Measurements from ENCODE around the gene SGCA. TPM values are rescaled to one million over a fixed set of nuclear protein-coding genes. Genes with fewer than 3 reads are reported as not detected.

The SGCA gene
- total and polyA plus RNA-seq, 2 of the 8 experiments (the other 6 are each of a cell fraction or from before 2014, with no cell fraction given), result 0.12 TPM; not detected in 1

DNA sequence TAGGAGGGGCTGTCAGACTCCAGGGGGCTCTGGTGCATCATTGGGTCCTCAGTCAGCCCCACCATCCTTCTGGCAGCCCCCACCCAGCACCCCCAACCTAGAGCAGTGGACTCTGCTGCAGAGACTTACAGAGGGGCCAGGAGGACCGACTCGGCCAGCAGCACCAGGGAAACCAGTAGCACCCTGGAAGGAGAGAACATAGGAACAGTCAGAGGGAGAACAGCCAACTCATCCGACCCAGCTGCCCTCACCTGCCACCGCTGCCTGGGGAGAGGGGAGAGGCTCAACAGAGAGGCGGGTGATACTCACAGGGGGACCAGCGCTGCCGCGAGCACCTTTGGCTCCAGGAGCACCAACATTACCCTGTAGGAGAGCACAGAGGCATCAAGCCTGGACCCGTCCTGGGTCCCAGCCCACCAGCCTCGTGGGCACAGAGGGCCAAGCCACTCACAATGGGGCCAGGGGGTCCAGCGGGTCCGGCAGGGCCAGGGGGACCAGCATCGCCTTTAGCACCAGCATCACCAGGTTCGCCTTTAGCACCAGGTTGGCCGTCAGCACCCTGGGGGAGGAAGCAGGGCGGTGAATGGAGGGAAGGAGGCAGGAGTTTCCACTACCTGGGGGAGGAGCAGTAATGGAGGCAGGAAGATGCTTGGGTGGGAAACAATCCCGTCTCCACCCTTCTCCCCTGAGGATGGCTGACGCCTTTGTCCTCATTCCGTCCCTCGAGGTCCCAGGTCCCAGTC is 23.9 kb downstream of the SGCA start:
- WGBS, 2 experiments (ENCODE audit: extremely low coverage in 1 of 2, insufficient coverage in 1 of 2, insufficient read length in 1 of 2, insufficient replicate concordance in 2 of 2, low coverage in 1 of 2, low lambda C conversion rate in 2 of 2, missing lambda C conversion rate in 1 of 2), result 88% methylated on average over 16 of the region's 20 CpGs; no CpG with 5 or more reads in 1 of the 2 experiments
- Histone ChIP-seq H3K56ac (replicated peaks; ENCODE audit: insufficient read length, low read depth, low read length) (no peak overlapping the region), H4K8ac (ENCODE audit: extremely low read depth, insufficient read depth, low read length) (no peak overlapping the region), H2BK120ac (replicated peaks; ENCODE audit: low read depth, low read length) (no peak overlapping the region), H3K23me2 (ENCODE audit: low read depth, low read length) (no peaks in the 10 kb centered on the region), H2AFZ (ENCODE audit: low read length) (no peak overlapping the region), H2BK12ac (ENCODE audit: low read depth, low read length) (no peak overlapping the region), H3K4me1 (replicated peaks in 1 of 4; ENCODE audit: control insufficient read depth in 3 of 4, insufficient read depth in 4 of 4, low read length in 3 of 4) (peaks cover 0 to 2% (median under 1%) of the 10 kb centered on the region in 4 experiments; a peak in 4 of 7 replicates), H3K9ac (replicated peaks in 1 of 4; ENCODE audit: extremely low read depth in 1 of 4, low read depth in 3 of 4, low read length in 3 of 4) (no peak overlapping the region), H3K27ac (ENCODE audit: low read depth, low read length) (no peak overlapping the region), H3K79me1 (ENCODE audit: low read depth, low read length) (no peaks in the 10 kb centered on the region), H3K9me3 (ENCODE audit: insufficient read depth in 2 of 2, low read depth in 1 of 2, low read length in 1 of 2) (no peaks in the 10 kb centered on the region), H2BK15ac (ENCODE audit: low read length) (no peak overlapping the region), H3K4me2 (ENCODE audit: insufficient read depth in 1 of 2, low read depth in 2 of 2, low read length in 2 of 2) (no peak overlapping the region), H3K4me3 (ENCODE audit: extremely low read depth in 1 of 4, insufficient read depth in 2 of 4, low read depth in 3 of 4, low read length in 4 of 4) (no peak overlapping the region), H2BK20ac (ENCODE audit: low read length) (no peak overlapping the region), H4K5ac (ENCODE audit: insufficient read length, low read depth, low read length) (no peak overlapping the region), H3K79me2 (ENCODE audit: control insufficient read depth in 1 of 2, insufficient read depth in 2 of 2, low read length in 2 of 2) (no peaks in the 10 kb centered on the region), H3K23ac (ENCODE audit: insufficient read length) (no peak overlapping the region), H3K14ac (ENCODE audit: insufficient read length) (no peak overlapping the region), H3K4ac (replicated peaks; ENCODE audit: insufficient read length, low read depth, low read length) (no peak overlapping the region), H2AK5ac (ENCODE audit: low read depth, low read length) (no peak overlapping the region), H3K18ac (ENCODE audit: extremely low read depth, low read length) (no peak overlapping the region), H3K36me3 (ENCODE audit: control insufficient read depth in 2 of 4, insufficient read depth in 4 of 4, low read length in 3 of 4) (peaks cover 5 to 76% (median 36%) of the 10 kb centered on the region in 4 experiments; a peak in 7 of 8 replicates), H3K27me3 (replicated peaks in 1 of 4; ENCODE audit: control insufficient read depth in 3 of 4, extremely low read depth in 1 of 4, insufficient read depth in 3 of 4, low read length in 3 of 4) (no peaks in the 10 kb centered on the region), H4K20me1 (replicated peaks in 1 of 2; ENCODE audit: control insufficient read depth in 1 of 2, insufficient read depth in 2 of 2, low read length in 2 of 2) (peaks cover 1 to 4% of the 10 kb centered on the region in 2 experiments), H2BK5ac (ENCODE audit: low read depth, low read length) (no peak overlapping the region), H4K91ac (replicated peaks; ENCODE audit: insufficient read length, low read length) (no peak overlapping the region)
- DNase-seq (ENCODE audit: low read depth in 1 of 2, low spot score in 2 of 2) (no peak), FAIRE-seq (no peak)
- ChIA-PET POLR2A (ENCODE audit: partially characterized antibody) (interaction anchor here (1.0 kb wide), 1 partner anchor 11 kb away, joined by 4 read pairs; no protein-coding TSS in a partner anchor), CTCF (ENCODE audit: partially characterized antibody) (interaction anchor here (0.7 to 1.7 kb wide), 4 partner anchors 12 to 24 kb away, joined by 4 to 7 read pairs (median 6); partner anchors contain the start of gene SGCA)
- TF ChIP-seq MAFK (IDR thresholded peaks at IDR 0.05; ENCODE audit: low read depth, low read length) (no peak), RNF2 (IDR thresholded peaks at IDR 0.05; ENCODE audit: borderline replicate concordance, low read depth, low read length, missing control alignments, poor library complexity, severe bottlenecking) (no peak), CBX8 (IDR thresholded peaks at IDR 0.05; ENCODE audit: borderline replicate concordance, low read depth, low read length) (no peak), SAP30 (IDR thresholded peaks at IDR 0.05; ENCODE audit: insufficient read depth, insufficient replicate concordance, low read length) (no peak), FOSL1 (IDR thresholded peaks at IDR 0.05; ENCODE audit: insufficient read depth, low read depth, low read length) (no peak), BRCA1 (IDR thresholded peaks at IDR 0.05; ENCODE audit: low read depth, low read length) (no peak), MAX (IDR thresholded peaks at IDR 0.05) (no peak), EGR1 (IDR thresholded peaks at IDR 0.05; ENCODE audit: borderline replicate concordance, low read depth, low read length) (no peak), USF2 (IDR thresholded peaks at IDR 0.05; ENCODE audit: low read length) (no peak), HDAC2 (IDR thresholded peaks at IDR 0.05; ENCODE audit: borderline replicate concordance in 1 of 2, low read depth in 2 of 2, low read length in 2 of 2) (no peak)
